ENCODE measurements around the gene MEPCE. TPM values are rescaled to one million over a fixed set of nuclear protein-coding genes. Genes with fewer than 3 reads are reported as not detected.

The MEPCE gene
- total RNA-seq, 1 experiment from 2014 or later: 70.3 TPM

DNA sequence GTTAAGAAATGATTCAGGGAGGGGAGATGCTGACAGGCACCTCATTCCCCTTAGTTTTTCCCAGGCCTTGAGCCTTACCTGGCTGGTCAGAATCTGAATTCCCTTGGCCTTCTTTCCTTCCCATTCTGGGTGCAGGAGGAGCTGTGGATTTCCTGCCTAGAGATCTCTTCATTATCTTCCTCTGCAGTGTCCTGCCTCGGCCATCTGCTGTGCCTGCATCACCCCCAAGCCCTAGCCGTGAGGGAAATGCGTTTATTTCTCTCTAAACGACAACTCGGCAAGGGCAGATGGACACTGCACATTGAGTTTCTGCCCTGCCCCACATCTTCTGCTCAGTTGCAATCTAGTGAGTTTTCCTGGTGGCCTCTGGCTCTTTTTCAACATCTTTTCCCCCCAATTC, 27.8 kb upstream of the MEPCE start:
- no TSS peak for BruUV-seq (replicated peaks)
- H3K79me2 ChIP-seq (ENCODE audit: low read depth): no peaks in the 10 kb centered on the region
- intact Hi-C loops (cut with micrococcal nuclease; ENCODE audit: unreplicated experiment): no loop called here

DNA sequence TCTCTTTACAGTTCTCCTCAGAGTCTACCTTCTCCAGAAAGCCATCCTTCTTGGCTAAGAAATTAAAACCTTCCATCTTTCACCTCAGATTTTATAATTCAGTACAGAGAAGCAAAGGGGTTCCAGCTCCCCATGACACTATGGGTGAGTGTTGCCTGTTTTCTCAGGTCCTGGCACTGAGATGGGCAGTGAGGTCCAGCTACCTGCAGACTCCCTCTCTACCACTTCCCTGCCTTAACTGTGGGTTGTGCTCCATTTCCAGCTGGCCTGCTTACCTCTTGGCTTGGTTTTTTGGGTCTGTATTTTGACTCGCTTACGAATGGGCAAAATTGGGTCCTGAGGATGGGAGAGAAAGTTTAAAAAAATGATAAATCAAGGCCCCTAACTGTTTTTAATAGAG, 27.4 kb upstream of the MEPCE start:
- Histone ChIP-seq H3K27ac (no peak overlapping the region), H2AFZ (no peak overlapping the region), H3K36me3 (ENCODE audit: low read depth) (no peaks in the 10 kb centered on the region), H3K27me3 (ENCODE audit: insufficient read depth, low read depth) (no peaks in the 10 kb centered on the region), H3K4me1 (replicated peaks; ENCODE audit: insufficient read depth) (no peaks in the 10 kb centered on the region), H3F3A (ENCODE audit: insufficient read depth, low read depth) (no peaks in the 10 kb centered on the region), H3K4me2 (no peak overlapping the region), H3K4me3 (no peak overlapping the region), H3K9me2 (ENCODE audit: insufficient read depth) (no peaks in the 10 kb centered on the region), H3K9me3 (ENCODE audit: insufficient read depth, low read depth) (no peaks in the 10 kb centered on the region), H4K20me1 (ENCODE audit: insufficient read depth) (no peaks in the 10 kb centered on the region), H3K79me2 (ENCODE audit: low read depth) (no peaks in the 10 kb centered on the region)
- ChIA-PET CTCF (no interaction called here), POLR2A (ENCODE audit: unreplicated experiment) (interaction anchor here (0.7 kb wide), 1 partner anchor 265 kb away, joined by 4 read pairs; no protein-coding TSS in a partner anchor)
- no peak for TF ChIP-seq EZH2 (IDR thresholded peaks at IDR 0.05; ENCODE audit: low read depth)
- TF ChIP-seq, protein P1, sequence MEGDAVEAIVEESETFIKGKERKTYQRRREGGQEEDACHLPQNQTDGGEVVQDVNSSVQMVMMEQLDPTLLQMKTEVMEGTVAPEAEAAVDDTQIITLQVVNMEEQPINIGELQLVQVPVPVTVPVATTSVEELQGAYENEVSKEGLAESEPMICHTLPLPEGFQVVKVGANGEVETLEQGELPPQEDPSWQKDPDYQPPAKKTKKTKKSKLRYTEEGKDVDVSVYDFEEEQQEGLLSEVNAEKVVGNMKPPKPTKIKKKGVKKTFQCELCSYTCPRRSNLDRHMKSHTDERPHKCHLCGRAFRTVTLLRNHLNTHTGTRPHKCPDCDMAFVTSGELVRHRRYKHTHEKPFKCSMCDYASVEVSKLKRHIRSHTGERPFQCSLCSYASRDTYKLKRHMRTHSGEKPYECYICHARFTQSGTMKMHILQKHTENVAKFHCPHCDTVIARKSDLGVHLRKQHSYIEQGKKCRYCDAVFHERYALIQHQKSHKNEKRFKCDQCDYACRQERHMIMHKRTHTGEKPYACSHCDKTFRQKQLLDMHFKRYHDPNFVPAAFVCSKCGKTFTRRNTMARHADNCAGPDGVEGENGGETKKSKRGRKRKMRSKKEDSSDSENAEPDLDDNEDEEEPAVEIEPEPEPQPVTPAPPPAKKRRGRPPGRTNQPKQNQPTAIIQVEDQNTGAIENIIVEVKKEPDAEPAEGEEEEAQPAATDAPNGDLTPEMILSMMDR (conservative IDR thresholded peaks at IDR 0.05): no peak
- intact Hi-C loops (cut with micrococcal nuclease; ENCODE audit: unreplicated experiment): no loop called here
- no TSS peak for BruUV-seq (replicated peaks)
- no peak for DNase-seq

More for the DNA sequence above, 27.8 kb upstream of the MEPCE start:
- Histone ChIP-seq H3K27me3 (ENCODE audit: insufficient read depth, low read depth) (no peaks in the 10 kb centered on the region), H3F3A (ENCODE audit: insufficient read depth, low read depth) (no peaks in the 10 kb centered on the region), H3K4me1 (replicated peaks; ENCODE audit: insufficient read depth) (no peaks in the 10 kb centered on the region), H3K27ac (no peak overlapping the region), H3K9me3 (ENCODE audit: insufficient read depth, low read depth) (no peaks in the 10 kb centered on the region), H3K9me2 (ENCODE audit: insufficient read depth) (no peaks in the 10 kb centered on the region), H3K36me3 (ENCODE audit: low read depth) (no peaks in the 10 kb centered on the region), H2AFZ (no peak overlapping the region), H3K4me2 (no peak overlapping the region), H4K20me1 (ENCODE audit: insufficient read depth) (no peaks in the 10 kb centered on the region), H3K4me3 (no peak overlapping the region)
- no peak for TF ChIP-seq EZH2 (IDR thresholded peaks at IDR 0.05; ENCODE audit: low read depth)
- TF ChIP-seq, protein P1 (conservative IDR thresholded peaks at IDR 0.05): no peak
- ChIA-PET CTCF (no interaction called here), POLR2A (ENCODE audit: unreplicated experiment) (no interaction called here)
- no peak for DNase-seq

DNA sequence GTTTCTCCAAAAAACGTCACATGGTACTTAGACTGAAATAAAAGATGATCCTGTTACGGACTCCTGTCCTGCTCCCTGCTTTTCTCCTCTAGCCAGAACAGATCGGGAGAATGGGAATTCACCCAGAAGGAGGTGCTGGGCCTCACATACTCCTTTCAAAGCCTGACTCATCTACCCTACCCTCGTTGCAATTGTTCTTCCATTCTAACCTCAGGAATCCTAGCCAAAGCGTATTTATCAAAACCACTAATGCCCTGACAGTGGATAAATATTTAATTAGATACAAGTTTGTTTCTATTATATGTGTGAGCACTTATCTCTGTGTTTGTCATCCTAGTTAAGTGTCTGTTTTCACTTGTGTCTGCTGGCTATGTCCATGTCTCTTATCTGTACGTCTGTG, 22.9 kb upstream of the MEPCE start:
- Histone ChIP-seq H3K36me3 (ENCODE audit: low read depth) (no peaks in the 10 kb centered on the region), H3K9me2 (ENCODE audit: insufficient read depth) (no peaks in the 10 kb centered on the region), H3K27ac (no peak overlapping the region), H3K4me1 (replicated peaks; ENCODE audit: insufficient read depth) (no peaks in the 10 kb centered on the region), H3F3A (ENCODE audit: insufficient read depth, low read depth) (no peaks in the 10 kb centered on the region), H2AFZ (no peak overlapping the region), H3K9me3 (ENCODE audit: insufficient read depth, low read depth) (no peaks in the 10 kb centered on the region), H3K27me3 (ENCODE audit: insufficient read depth, low read depth) (no peaks in the 10 kb centered on the region), H4K20me1 (ENCODE audit: insufficient read depth) (no peaks in the 10 kb centered on the region), H3K79me2 (ENCODE audit: low read depth) (no peaks in the 10 kb centered on the region), H3K4me2 (no peak overlapping the region), H3K4me3 (no peak overlapping the region)
- POLR2A ChIA-PET (ENCODE audit: unreplicated experiment): interaction anchor here (0.6 kb wide), 1 partner anchor 206 kb away, joined by 4 read pairs; no protein-coding TSS in a partner anchor
- CTCF ChIA-PET: interaction anchor here (0.5 kb wide), 1 partner anchor 969 kb away, joined by 3 read pairs; no protein-coding TSS in a partner anchor
- intact Hi-C loops (cut with micrococcal nuclease; ENCODE audit: unreplicated experiment): loop anchor here (1.0 kb wide), 1 partner anchor 274 kb away; no protein-coding TSS in a partner anchor
- TF ChIP-seq EZH2 (IDR thresholded peaks at IDR 0.05; ENCODE audit: low read depth): no peak
- TF ChIP-seq, protein P1 (conservative IDR thresholded peaks at IDR 0.05): no peak
- DNase-seq: no peak
- BruUV-seq (replicated peaks): no TSS peak
